Stimulated activated naive CD4-positive, alpha-beta T cell (primary cell): ENCODE results near the gene THEM5.

Experiments used
- DNase-seq, 6 experiments: peaks; one replicate each; lab custom pipeline; 2025; lab: John Stamatoyannopoulos, UW

Gene THEM5

GRCh38 chr1:151800830-151801229 is 52.7 kb downstream of the THEM5 start:
- no peak for DNase-seq

DNA sequence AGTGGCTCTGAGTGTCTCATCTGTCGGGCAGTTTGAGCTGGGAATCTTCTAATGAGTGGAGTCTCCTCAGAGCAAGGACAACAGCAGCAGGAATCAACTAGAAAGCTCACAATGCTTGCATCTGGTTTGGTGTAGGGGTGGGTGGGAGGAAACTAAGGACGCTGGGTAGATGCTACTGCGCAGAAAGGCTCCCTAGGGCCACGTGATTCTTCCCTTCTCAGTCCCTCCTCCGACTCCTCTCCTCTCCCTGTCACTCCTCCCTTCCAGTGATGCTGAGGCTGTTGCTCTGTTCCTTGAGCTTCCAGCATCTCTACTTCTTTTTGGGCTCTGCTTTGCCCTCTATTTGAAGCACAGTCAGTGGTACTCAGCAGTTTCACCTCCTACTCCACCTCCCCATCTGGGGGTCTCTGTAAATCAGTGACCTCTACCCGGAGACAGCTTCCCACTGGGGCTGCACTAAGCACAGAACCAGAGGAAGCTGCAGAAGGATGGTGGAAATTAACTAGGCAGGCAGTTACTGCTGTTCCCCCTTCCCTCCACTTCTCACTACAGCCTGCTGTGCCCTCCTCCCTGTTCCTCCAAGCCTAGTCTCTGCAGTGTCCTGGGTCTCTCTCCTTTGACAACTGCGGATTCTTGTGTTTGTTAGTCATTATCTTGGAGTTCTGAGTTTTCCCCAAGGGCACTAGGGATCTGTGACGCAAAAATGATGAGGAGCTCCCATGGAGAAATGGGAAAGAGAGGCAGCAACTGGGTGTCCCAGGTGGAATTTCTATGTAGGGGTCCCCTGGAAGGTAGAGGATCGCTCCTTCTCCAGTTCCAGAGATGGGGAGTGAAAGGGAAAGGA is 54.1 kb downstream of the THEM5 start:
- DNase-seq = no peak

GRCh38 chr1:151798571-151798970 is 54.9 kb downstream of the THEM5 start:
- no peak for DNase-seq
